Choroid plexus epithelial cell (primary cell): ENCODE data around the gene CCDC169.
"Not testable (repeated sequence)": the region's sequence is repeated elsewhere in the genome, so short reads cannot be mapped to it uniquely, and the experiment has no call there.

Experiments
- DNase-seq: peaks from one replicate; pipeline ENCODE4 v3.0.0-alpha.2; 2010; ENCODE audit warnings: low read depth
- H3K4me3 ChIP-seq: 2 replicates; pipeline ENCODE4 v1.5.1; 2011; ENCODE audit warnings: low read depth, mild to moderate bottlenecking, control low read depth, low read length, moderate library complexity
- TF ChIP-seq, protein P1 (sequence below): conservative IDR thresholded peaks from 2 replicates; pipeline ENCODE4 v1.5.1; 2011; ENCODE audit warnings: low read depth, mild to moderate bottlenecking, control low read depth, inconsistent platforms, low read length, moderate library complexity

CCDC169 gene

DNA sequence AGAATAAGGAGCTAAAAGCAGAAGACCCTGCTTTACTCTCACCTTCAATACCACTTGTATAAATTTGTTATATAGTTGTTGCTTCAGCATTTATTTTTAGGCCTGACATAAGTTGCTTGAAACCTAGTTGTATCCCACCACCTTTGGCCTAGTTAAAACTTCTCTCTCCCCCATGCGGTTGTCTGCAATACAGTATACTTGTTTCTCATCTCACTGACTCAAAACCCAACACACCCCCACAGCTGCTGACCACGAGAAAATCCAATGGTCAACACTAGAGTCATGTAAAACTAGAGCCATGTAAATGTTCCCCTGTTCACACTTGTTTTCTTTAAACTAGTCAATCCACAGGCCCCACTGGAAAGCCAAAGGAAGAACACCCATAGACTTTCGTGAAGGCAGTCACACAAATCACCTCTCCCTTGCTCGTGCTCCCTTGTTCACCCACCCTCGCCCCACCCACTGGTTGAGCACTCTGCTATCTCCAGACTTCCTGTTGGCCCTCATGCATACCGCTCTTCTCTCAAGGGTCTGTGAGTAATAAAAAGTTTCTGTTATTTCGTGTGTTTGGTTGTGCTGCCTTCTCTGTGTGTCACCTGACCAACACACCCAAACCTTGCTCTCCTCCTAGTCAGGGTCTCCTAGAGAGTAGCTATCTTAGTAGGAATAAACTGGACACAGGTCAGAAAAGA is 12.9 kb upstream of the CCDC169 start:
- DNase-seq = peak; percentile 55
- TF ChIP-seq, protein P1, sequence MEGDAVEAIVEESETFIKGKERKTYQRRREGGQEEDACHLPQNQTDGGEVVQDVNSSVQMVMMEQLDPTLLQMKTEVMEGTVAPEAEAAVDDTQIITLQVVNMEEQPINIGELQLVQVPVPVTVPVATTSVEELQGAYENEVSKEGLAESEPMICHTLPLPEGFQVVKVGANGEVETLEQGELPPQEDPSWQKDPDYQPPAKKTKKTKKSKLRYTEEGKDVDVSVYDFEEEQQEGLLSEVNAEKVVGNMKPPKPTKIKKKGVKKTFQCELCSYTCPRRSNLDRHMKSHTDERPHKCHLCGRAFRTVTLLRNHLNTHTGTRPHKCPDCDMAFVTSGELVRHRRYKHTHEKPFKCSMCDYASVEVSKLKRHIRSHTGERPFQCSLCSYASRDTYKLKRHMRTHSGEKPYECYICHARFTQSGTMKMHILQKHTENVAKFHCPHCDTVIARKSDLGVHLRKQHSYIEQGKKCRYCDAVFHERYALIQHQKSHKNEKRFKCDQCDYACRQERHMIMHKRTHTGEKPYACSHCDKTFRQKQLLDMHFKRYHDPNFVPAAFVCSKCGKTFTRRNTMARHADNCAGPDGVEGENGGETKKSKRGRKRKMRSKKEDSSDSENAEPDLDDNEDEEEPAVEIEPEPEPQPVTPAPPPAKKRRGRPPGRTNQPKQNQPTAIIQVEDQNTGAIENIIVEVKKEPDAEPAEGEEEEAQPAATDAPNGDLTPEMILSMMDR = no peak
- H3K4me3 ChIP-seq = no peak overlapping the region

DNA sequence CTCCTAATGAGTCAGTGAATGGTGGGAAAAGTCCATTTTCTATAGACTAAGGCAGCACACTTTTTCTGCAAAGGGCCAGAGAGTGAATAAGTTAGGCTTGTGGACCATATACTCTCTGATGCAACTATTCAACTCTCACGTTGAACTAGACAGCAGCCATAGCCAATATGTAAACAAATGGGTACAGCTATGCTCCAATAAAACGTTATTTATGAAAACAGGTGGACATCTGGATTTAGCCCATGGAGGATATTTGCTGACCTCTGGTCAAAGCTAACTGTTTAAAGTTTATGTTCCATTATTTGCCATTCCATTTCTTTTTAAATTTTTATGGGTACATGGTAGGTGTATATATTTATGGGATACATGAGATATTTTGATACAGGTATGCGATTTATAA is 4.7 kb upstream of the CCDC169 start:
- DNase-seq = no peak
- TF ChIP-seq, protein P1 = no peak
- no peak overlapping the region for H3K4me3 ChIP-seq

DNA sequence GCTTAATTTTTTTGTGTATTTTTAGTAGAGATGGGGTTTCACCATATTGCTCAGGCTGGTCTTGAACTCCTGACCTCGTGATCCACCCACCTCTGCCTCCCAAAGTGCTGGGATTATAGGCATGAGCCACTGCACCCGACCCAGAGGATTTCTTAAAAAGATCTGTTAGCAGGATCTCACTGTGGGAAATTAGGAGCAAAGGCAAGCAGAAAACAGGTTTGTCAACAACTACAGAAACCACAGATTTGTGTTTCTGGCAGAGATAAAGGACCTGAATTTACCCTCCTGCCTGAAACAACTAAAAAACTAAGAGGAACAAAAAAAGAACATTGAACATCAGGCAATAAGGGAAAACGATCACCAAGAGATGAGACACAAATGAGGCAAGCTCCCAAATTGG is 1.9 kb upstream of the CCDC169 start:
- not testable (repeated sequence) for DNase-seq, H3K4me3 ChIP-seq

DNA sequence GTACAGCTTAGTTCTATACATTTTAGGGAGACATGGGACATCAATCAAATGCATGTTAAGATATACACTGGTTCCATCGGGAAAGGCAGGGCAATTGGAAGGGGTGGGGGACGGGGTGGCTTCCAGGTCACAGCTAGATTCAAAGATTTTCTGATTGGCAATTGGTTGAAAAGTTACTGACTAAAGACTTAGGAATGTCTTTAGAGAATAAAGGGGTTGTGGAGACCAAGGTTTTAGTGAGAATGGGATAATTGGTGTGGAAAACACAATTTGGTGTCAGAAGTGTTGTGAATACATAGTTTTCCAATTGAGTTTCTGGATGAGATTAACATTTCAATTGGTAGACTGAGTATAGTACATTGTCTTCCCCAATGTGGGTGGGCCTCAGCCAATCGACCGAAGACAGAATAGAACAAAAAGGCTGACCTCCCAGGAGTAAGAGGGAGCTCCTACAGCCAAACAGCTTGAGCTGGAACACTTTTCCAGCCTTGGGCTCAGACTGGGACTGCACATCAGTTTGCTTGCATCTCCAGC is 988 bp upstream of the CCDC169 start:
- DNase-seq = no peak
- H3K4me3 ChIP-seq = no peak overlapping the region
- TF ChIP-seq, protein P1 = no peak

DNA sequence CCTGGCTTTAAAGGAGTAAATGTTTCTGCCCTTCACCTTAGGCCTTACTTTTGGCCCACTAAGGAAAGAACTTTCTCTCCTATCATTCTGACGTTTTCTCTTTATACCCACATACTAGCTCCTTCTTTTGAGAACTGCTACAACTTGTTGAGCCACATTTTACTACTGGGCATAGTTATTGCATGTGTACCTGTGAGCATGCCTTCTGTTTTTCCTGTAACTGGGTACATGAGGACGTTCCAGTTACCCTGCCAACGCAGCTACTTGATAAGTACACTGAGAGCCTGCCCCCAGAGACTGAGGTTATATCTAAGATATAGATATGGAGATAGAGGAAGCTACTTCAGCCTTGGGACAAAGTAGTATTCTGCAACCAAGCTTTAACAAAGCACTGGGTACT is 3.5 kb downstream of the CCDC169 start:
- H3K4me3 ChIP-seq = no peak overlapping the region
- no peak for DNase-seq
- TF ChIP-seq, protein P1 = no peak

DNA sequence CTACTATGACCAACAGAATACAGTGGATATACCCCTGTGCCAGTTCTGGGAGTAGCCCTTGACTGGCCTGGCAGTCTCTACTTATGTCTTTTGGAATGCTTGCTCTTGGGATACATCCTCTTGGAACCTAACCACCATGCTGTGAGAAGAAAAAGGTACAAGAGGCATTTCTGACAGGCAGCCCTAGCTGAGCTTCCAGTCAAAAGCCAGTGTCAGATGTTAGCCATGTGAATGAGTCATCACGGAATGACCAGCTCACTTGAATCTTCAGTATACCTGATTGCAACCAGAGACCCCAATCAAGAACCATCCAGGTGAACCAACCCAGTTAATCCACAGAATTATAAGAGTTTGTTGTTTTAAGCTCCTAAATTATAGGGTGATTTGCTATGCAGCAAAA is 4.1 kb downstream of the CCDC169 start:
- no peak overlapping the region for H3K4me3 ChIP-seq
- TF ChIP-seq, protein P1 = no peak
- no peak for DNase-seq

DNA sequence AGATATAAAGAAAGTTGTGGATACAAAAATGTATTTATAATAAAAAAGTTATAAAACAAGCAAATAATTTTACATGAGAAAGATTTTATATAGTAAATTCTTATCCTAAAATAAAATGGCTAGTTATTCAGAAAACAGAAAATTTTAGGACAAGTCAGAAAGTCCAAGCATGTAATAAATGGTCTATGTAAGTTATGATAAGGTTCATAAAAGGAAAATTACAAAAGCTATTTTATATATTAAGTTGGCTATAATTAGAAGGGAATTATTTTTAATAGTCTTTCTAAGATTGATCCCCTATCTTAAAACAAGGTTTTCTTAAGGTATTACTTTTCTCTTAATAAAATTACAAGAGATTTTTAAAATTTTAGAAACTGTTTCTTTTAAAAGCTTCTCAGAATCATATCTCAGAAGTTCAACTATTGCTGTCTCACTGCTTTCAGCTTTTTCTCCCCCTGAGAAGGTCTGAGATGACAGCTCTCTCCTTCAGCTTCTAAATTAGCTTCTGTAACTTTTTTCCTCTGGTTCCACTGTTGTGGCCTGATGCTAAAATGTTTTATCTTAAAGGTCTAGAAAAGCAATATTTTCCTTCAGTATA is 8.7 kb downstream of the CCDC169 start:
- TF ChIP-seq, protein P1 = no peak
- no peak overlapping the region for H3K4me3 ChIP-seq
- no peak for DNase-seq
